Naive B cell (primary cell): ENCODE data around the gene CALB2. TPM values are rescaled to one million over a fixed set of nuclear protein-coding genes. Genes with fewer than 3 reads are reported as not detected.

Experiments
- polyA plus RNA-seq, 6 donors: library from polyadenylated mRNA; unstranded; fragments of 300-500 nt; fragmentation: Illumina TruSeq; gene quantifications; one replicate each; pipeline ENCODE4 v1.2.3, GENCODE V29; 2021; ENCODE audit warnings: low read depth in 6 of 6

CALB2 gene
- polyA plus RNA-seq, 6 donors from 2014 or later: not detected

Other genes starting within 250 kb of the CALB2 start
- under 1 TPM in 1 of 6 donors, not detected in 5; 0.23 TPM for gene HYDIN, start 128.0 kb upstream of the CALB2 start, polyA plus RNA-seq
- gene CMTR2, start 69.3 kb upstream of the CALB2 start, polyA plus RNA-seq: 10 to 100 TPM; 22.7 to 39.6 (median 35.3) TPM
- gene TLE7, start 83.3 kb downstream of the CALB2 start, polyA plus RNA-seq: not detected
- gene ZNF23, start 103.5 kb downstream of the CALB2 start, polyA plus RNA-seq: 10 to 100 TPM in 2 of 6 donors, 1 to 10 TPM in 4; 4.3 to 12.1 (median 7.3) TPM
- 1 to 10 TPM in 5 of 6 donors, not detected in 1; 1.6 to 3.5 (median 2.9) TPM for gene ZNF19, start 130.6 kb downstream of the CALB2 start, polyA plus RNA-seq
- gene CHST4, start 167.7 kb downstream of the CALB2 start, polyA plus RNA-seq: not detected
- gene TAT, start 218.4 kb downstream of the CALB2 start, polyA plus RNA-seq: under 1 TPM in 4 of 6 donors, not detected in 2; 0.07 to 0.74 (median 0.12) TPM